ENCODE data around the gene SZT2.
A peak's percentile ranks its signal among the peaks of the same experiment; 100 is the strongest.
"Not testable (repeated sequence)": the region's sequence is repeated elsewhere in the genome, so short reads cannot be mapped to it uniquely, and the experiment has no call there.

SZT2 gene

GRCh38 chr1:43392702-43393101, 3.0 kb downstream of the SZT2 start:
- no peak for DNase-seq

- no peak for DNase-seq
These were observed 5.8 kb downstream of the SZT2 start for GRCh38 chr1:43395523-43395922.

- DNase-seq = no peak
These were observed 6.4 kb downstream of the SZT2 start for GRCh38 chr1:43396059-43396458.

GRCh38 chr1:43398227-43398626, 8.5 kb downstream of the SZT2 start:
- no peak for DNase-seq

GRCh38 chr1:43400441-43400840, 10.7 kb downstream of the SZT2 start:
- DNase-seq = not testable (repeated sequence)

DNA sequence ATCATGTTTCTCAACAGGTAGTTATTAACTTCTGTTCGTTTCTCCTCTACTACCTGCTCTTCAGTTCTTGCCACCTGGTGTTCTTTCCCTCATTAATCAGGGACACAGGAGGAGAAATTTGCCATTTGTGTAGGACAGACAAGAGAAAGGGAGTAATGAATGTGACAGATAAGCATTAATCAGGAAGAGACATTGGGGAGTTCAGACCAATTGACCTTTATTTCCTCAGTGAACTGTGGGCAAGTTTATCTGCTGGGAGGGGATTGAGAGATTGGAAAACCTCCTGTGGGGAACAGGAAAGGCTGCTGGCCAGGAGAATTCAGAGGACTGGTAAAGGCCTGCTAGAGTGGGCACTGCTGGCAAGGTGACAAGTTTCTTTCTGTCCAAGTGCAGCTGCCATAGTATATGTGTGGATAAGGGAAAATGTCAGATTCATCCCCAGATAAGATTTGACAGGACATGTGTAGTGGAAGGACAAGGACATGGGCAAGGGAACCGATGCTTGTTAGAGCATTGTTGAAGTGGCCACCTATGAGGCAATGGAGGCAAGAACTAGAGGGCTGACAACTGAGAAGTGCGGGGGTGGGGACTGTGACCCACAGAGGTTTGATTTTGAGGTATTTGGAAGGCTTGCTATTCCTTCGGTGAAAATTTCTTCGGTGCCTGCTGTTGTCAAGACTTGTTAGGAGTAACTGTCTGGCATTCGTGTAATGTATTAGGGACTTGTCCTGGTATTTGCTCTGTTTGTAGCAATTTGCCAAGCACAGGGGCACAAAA, 12.6 kb downstream of the SZT2 start:
- DNase-seq = no peak

DNA sequence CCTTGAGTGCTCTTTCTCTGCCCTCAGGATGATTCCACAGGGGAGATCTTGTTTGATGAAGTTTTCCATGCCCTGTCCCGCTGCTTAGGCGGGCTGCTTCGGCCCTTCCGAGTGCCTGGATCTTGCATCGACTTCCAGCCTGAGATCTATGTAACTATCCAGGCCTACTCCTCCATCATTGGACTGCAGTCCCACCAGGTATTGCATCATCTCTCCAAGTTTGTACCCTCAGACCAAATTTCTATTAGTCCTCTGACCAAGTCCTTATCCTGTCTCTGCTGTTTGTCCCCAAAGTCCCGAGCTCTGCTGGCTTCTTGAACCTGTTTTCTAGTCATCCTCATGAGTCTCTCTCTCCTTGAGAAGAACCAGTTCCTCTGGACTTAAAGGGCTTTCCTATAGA, 14.7 kb downstream of the SZT2 start:
- no peak for DNase-seq

GRCh38 chr1:43405219-43405875, 15.6 kb downstream of the SZT2 start:
- DNase-seq = no peak

GRCh38 chr1:43405876-43406234, 16.2 kb downstream of the SZT2 start:
- no peak for DNase-seq

GRCh38 chr1:43410571-43410970, 20.9 kb downstream of the SZT2 start:
- no peak for DNase-seq

DNA sequence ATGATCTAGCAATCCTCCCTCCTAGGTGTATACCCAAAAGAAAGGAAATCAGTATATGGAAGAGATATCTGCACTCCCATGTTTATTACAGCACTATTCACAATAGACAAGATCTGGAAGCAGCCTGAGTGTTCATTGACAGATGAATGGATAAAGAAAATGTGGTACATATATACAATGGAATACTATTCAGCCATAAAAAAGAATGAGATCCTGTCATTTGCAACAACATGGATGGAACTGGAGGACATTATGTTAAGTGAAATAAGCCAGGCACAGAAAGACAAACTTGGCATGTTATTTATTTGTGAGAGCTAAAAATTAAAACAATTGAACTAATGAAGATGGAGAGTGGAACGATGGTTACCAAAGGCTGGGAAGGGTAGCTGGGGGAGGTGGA, 23.7 kb downstream of the SZT2 start:
- DNase-seq = not testable (repeated sequence)

DNA sequence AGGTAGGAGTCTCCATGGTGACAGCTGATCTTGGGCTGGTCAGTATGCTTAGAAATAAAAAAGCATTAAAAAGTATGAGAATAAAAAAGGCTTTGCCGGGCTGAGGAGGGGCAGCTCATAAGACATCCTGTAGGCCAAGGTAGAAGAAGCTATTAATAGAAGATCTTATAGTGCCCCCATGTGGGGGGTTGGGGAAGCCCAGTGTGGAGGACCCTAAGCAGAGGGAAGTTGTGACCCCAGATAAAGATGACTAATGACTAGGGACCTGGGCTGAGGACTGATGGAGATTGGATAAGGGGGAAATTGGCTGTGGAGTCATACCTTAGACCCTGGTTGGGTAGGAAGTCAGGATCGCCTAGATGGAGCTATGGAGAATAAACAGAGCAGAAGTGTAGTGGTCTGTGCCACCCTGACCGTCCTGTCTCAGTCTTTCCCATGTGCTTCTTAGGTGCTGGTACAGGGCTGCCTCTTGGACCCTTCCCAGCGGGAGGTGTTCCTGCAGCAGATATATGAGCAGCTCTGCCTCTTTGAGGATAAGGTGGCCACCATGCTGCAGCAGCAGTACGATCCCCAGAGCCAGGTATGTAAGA, 25.0 kb downstream of the SZT2 start:
- peak; percentile 4 for DNase-seq

- DNase-seq = no peak
These were observed 26.2 kb downstream of the SZT2 start for GRCh38 chr1:43415901-43416300.

- no peak for DNase-seq
These were observed 29.2 kb downstream of the SZT2 start for GRCh38 chr1:43418858-43419257.

DNA sequence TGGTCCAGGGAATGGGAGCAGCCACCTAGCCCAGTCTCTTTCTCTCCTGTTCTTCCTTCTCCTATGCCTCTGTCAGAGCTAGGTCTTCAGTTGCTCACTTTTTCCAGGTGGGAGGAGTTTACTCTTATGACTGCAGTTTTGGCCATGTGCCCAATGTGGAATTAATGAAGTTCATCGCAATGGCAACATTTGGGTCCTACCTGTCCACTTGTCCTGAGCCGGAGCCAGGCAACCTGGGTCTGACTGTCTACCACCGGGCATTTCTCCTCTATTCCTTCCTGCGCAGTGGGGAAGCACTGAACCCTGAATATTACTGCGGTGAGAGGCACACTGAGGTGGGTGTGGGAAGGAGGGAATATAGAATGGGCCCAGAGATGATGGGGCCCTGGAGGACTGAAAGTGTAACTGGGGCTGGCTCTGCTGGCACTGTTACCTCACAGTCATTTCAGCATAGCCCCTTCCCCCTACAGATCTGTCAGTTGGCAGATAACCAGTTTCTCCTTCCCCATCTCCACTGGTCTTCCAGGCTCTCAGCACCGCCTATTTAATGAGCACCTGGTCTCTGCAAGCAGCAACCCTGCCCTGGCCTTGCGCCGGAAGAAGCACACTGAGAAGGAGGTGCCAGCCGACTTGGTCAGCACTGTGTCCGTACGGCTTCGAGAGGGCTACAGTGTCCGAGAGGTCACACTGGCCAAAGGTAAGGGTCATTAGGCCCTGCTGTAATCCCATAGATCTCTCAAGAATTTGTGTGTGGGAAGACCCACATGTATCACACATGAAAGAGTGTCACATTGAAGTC, 30.1 kb downstream of the SZT2 start:
- no peak for DNase-seq

GRCh38 chr1:43420874-43421273, 31.2 kb downstream of the SZT2 start:
- DNase-seq = no peak

DNA sequence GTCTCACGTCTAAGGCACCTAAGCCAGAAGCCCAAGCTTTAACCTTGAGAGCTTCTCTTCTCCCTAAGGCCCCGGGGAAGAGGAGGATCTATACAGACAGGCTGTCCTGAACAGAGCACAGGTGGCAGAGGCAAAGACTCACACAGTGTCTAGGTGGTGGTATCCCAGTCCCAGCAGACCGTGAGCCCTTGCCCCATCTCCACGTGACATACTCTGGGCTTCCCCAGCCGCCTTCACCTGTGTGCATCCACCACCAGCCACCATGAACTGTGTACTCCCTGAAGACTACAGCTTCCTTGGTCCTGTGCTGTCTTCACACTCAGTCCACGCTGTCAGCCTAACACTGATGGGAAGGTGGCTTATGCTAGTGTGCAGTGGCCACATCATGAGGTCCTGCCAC, 31.7 kb downstream of the SZT2 start:
- no peak for DNase-seq

- DNase-seq = no peak
These were observed 32.5 kb downstream of the SZT2 start for GRCh38 chr1:43421976-43422750.

DNA sequence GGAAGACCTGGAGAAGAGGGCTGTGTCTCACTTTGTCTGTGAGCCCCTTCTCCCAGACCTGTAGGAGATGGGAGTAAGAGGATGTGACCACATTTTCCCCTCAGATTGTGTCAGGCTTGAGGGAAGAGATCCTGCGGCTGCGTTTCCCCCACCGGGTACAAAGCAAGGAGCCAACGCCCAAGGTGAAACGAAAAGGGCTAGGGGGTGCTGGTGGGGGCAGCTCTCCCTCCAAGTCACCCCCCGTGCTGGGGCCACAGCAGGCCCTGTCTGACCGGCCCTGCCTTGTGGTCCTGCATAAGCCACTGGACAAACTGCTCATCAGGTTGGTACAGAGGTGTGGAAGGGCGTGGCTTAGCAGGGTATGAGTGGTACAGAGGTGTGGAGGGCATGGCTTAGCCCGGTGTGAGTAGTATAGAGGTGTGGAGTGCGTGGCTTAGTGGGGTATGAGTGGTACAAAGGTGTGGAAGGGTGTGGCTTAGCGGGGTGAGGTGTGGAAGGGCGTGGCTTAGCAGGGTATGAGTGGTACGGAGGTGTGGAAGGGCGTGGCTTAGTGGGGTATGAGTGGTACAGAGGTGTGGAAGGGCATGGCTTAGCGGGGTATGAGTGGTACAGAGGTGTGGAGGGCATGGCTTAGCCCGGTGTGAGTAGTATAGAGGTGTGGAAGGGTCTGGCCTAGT, 33.4 kb downstream of the SZT2 start:
- DNase-seq = no peak

GRCh38 chr1:43423672-43424550, 34.2 kb downstream of the SZT2 start:
- DNase-seq = no peak

DNA sequence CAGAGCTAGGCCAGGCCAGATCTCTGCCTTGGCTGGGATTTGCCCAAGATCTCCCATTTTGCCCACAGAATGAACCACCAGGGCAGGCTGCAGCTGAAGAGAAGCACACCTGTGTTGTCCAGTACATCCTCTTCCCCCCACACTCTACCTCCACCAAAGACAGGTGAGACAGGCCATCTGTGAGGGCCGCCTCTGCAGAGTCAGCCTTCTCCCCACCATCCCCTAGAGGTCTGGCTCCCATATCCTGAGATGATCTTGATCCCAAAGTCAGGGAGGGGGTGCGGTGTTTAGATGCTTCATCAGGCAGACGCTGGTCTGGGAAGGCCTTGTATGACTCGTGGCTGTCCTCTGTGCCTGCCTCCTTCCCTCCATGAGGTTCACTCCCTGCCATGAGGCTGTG, 35.3 kb downstream of the SZT2 start:
- DNase-seq = no peak
